ENCODE data around the gene MVB12B. TPM values are rescaled to one million over a fixed set of nuclear protein-coding genes. Genes with fewer than 3 reads are reported as not detected.

MVB12B gene
- polyA plus RNA-seq, 4 donors = 16.3 to 20.3 (median 18.0) TPM

DNA sequence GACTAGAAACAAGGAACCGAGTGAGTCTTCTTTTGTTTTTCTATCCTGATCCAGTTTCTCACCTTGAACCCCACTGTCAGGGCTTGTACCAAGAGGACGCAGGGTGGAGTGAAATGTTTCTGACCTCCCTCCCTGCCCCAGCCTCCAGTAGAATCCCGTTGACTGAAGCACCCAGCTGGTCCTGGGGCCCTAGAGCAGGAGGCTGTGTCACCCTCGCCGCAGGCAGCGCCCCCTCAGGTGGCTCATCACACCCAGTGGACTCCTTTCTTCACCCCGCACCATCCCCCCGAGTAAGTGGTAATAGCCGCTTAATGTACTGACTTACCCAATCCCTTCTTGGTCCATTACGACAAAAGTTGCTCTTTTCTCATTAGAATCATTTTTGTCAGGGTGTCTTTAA lies 53.8 kb downstream of the MVB12B start:
- DNase-seq (ENCODE audit: low read depth in 4 of 4, low spot score in 3 of 4) = no peak

DNA sequence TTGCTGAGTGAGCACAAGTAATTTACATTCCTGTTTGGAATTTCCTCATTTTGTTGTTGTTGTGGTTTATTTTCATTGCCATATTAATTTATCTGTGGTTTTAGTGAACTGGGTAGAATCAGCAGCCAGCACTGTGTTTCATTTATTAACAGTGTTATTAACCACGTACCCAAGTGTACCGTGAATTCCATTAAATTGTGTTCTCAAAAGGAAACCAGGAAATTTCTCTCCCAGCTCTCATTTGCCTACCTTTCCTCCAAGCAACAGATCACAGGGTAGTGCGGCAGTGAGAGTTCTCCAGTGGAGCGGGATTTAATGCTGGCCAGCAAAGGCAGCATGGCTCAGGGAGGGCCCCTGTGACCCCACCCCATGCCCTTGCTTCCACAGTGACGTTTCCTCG lies 54.6 kb downstream of the MVB12B start:
- DNase-seq (ENCODE audit: low read depth in 4 of 4, low spot score in 3 of 4) = no peak

DNA sequence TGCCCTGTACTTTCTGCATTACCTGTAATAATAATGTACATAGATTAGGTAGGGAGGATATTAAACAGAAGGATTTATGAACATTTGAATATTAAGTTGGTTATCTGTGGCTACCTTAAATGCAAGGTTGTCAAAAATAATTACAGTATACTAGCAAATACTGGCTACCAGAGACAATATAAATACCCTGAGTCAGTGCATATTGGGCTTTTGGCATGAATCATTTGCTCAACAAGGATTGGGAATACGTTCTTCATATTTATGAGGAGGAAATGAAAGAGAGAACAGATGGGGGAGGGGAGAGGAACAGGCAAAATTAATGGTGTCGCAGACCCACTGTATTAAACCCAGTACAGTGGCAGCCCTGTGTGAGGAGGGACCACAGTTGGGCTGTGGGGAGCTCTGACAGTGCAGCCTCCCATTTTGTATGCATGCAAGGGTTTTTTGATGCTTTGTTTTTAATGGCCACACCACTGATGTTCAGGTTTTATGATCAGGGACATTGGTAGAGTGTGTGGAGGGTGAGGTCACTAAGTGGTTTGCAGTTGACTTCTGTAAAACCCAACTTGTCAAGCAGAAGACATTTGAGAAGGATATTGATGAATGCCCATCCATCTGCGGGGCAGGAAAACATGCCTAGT lies 56.9 kb downstream of the MVB12B start:
- no peak for DNase-seq (ENCODE audit: low read depth in 4 of 4, low spot score in 3 of 4)

DNA sequence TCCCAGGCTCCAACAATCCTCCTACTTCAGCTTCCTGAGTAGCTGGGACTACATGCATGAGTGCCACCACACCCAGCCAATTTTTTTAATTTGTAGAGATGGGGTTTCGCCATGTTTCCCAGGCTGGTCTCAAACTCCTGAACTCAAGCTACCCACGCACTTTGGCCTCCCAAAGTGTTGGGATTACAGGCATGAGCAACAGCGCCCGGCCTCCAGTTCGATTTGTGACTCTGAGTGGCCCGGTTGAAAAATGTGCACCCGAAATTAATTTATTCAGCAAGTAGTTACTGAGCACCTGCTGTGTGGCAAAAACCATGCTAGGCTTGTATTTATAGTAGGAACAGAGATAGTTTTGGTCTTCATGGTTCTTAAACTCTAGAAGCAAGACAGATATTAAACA lies 58.3 kb downstream of the MVB12B start:
- DNase-seq (ENCODE audit: low read depth in 4 of 4, low spot score in 3 of 4) = no peak

DNA sequence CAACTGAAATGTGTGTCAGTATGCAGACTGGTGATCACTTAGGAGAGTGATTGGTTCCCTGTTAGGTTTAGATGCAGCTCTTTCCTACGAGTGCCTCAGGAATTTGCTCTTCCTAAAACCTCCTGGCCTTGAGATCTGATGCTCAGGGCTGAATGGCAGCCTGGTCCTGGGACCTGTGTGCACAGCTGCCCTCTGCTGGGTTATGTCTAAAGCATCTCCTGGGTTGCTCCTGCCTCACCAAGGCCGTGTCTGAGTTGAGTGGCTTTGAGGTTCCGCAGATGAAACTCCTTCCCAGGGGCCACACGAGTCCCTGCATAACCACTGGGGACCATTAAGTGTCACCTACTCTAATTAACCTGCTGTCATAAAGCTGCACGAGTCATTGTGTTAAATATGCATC lies 59.5 kb downstream of the MVB12B start:
- DNase-seq (ENCODE audit: low read depth in 4 of 4, low spot score in 3 of 4) = no peak

DNA sequence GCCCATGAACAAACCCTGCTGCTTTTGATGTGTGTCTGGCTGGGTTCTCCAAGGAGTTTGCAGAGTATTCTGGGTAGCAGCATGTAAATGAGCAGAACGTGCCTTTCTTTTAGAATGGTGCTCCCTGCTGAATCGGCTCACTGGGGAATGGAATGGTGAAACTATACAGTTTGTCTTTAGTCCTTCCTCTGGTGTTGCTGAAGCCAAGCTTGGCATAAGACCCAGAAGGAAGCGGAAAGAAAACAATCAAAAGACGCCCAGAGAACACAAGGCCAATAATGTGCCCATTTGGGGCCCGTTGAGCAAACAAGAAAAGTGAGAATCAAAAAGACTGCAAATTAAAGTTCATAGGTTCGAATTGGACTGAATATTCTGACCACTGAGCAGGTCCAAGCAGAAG lies 60.1 kb downstream of the MVB12B start:
- DNase-seq (ENCODE audit: low read depth in 4 of 4, low spot score in 3 of 4) = no peak

DNA sequence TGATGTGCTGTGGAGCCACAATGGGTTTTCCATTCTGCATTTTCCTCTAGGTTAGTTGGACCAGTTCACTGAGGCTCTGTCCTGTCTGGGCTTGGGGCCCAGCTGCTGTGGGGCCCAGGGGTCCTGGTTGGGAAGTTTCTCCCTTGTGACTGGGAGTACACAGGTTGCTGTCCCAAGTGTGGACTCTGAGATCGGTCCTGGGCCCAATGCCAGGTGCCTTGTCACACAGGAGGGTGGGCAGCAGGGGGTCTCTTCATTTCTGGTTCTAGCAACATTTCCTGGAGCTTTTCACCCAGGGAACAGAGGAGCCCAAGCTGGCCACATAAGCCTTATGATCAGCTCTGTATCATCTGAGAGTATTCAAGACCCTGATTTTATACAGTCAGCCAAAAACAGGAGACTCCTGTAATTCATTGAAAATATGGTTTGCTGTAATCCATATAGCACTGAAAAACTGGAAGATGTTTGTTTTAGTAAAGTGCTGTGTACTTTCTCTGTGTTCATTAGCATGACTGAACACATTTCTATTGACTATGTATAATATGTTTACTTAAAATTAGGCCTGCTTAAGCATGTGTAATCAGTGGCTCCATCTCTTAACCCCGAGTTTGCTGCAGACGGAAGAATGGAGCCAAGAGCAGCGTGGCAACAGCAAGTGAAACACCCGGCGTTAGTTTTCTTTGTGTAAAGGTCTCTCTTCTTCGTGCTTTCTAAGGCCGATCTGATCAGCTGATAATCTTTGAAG lies 62.5 kb downstream of the MVB12B start:
- DNase-seq (ENCODE audit: low read depth in 4 of 4, low spot score in 3 of 4) = no peak

DNA sequence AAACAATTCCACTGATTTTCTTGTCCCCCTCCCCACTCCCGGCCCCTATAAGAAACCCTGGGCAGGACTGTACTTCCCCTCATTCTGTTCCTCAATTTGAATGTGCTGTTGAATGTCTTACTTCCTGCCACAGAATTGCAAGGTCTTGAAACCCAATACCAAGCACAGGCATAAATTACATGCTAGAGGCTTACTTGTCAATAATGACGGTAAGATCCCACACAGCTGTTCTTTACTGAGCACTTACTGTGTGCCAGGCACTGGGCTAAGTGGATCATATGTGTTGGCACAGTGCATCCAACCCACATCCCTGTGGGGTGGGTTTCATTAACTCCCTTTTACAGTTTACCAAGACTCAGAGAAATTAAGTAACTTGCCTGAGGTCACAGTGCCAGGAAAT lies 63.4 kb downstream of the MVB12B start:
- DNase-seq (ENCODE audit: low read depth in 4 of 4, low spot score in 3 of 4) = no peak

DNA sequence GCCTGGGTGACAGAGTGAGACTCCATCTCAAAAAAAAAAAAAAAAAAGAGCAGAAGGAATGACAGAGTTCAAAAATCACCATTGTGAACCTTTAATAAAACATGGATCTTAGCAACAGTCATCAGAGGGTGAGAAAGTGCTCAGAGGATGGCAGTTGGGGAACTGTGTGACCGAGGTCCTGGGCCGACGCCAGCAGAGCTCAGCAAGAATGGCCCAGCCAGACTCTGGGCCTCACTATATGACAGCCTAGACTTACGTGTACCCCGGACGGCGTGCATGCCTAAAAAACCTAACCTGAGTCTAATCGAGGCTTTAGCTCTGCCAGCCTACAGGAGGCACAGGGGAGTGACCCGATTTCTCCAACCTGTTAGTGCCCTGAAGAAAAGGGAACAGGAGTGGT lies 64.3 kb downstream of the MVB12B start:
- DNase-seq (ENCODE audit: low read depth in 4 of 4, low spot score in 3 of 4) = no peak

DNA sequence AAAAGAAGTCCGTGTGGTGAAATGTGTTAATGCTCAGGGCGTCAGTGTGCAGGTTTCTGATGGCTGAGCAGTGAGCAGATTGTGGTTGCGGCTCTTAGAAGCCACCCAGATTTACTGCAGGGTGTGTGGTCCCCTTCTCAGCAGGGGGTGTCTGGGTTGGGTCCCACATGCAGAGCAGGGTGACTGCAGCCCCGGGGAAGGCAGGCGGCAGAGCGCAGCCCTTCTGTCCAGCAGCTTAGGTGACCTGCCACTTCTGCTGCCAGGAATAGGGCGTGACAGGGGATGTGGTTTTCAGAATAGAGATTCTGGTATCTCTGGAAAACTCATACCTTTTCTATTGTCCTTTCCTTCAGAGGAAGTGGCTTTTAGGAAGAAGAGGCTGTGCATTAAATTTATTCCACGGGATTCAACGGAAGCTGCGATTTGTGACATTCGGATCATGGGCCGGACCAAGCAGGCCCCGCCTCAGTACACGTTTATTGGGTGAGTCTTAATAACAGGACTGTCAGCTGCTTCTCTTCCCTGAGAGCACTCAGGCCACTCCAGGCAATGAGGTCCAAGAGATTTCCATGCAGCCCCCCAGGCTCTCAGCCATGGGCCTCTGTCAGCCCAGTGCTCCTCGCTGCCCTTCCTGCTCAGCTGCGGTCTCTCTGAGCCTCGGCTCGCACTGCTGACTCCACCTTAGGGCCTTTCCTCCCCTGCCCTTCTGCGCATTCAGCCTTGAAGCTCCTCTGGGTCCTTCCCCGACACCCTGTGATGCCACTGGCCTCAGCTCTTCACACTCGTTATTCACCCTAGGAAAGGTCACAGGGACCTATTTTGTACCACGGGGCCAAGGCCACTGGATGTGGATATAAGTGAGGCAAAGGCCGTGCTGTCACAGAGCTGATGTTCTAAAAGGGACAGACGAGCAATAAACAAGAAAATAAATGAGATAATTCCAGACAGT lies 65.4 kb downstream of the MVB12B start:
- DNase-seq (ENCODE audit: low read depth in 4 of 4, low spot score in 3 of 4) = no peak

DNA sequence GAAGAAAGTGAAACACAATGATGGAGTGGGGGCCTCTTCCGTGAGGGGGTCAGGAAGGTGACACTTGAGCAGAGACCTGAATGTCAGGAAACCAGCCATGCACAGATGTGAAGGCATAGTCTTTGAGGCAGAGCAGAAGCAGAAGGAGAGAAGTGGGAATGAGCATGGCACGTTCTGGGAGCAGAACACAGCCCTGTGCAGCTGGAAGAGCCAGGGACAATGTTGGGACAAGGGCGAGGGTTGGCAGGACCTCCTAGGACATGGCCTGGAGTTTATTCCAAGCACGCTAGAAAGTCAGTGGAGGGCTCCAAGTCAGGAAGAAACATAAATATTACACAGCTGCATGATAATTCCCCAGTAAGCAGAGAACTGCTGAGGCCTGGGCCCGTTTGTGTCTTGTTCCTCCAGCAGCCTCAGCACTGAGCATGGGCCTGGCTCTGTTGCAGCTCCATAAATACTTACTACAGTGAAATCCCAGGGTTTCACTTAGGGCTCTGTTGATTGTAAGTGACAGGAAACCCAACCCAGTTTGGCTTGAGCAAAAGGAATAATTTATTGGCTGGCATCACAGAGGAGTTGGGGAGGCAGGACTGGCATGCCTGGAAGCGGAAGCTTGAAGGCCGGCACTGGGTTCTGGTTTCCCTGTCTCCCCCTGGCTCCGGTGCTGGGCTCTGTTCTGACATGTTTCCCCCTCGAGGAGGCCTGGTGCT lies 66.2 kb downstream of the MVB12B start:
- DNase-seq (ENCODE audit: low read depth in 4 of 4, low spot score in 3 of 4) = no peak

DNA sequence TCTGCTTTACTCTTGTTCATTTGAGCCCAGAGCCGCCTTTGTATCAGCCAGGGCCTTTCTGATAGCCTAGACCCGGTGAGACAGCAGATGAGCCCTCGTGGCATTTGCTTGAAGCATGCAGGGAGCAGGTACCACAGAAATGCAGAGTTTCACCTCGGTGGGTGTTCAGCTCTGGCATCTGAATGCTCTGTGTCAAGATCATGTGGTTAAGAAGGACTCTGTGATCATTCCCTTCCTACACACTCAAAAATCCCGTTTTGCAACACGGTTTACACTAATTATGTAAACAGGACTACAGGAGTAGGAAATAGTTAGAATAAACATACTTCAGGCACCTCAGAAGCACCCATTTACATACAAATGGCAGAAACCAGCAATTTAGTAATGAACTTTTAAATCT lies 67.2 kb downstream of the MVB12B start:
- DNase-seq (ENCODE audit: low read depth in 4 of 4, low spot score in 3 of 4) = no peak

DNA sequence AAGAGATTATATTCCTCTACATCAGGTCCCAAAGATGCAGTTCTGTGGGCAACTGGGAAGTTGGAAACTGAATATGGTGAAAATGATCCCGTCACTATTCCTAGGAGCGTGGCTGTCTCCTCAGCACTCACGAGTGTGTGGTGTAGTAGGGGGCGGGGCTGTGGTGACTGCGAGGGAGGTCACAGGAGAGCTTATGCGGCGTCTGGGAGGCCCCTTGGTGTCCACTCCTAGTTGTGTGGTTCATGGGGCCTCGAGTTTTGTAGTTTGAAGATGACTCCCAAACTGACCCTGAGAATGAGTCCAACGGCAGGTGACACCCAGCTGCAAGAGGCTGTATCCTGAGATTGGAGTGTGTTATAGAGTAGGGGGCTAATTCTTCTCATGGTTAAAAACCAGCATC lies 68.2 kb downstream of the MVB12B start:
- no peak for DNase-seq (ENCODE audit: low read depth in 4 of 4, low spot score in 3 of 4)

DNA sequence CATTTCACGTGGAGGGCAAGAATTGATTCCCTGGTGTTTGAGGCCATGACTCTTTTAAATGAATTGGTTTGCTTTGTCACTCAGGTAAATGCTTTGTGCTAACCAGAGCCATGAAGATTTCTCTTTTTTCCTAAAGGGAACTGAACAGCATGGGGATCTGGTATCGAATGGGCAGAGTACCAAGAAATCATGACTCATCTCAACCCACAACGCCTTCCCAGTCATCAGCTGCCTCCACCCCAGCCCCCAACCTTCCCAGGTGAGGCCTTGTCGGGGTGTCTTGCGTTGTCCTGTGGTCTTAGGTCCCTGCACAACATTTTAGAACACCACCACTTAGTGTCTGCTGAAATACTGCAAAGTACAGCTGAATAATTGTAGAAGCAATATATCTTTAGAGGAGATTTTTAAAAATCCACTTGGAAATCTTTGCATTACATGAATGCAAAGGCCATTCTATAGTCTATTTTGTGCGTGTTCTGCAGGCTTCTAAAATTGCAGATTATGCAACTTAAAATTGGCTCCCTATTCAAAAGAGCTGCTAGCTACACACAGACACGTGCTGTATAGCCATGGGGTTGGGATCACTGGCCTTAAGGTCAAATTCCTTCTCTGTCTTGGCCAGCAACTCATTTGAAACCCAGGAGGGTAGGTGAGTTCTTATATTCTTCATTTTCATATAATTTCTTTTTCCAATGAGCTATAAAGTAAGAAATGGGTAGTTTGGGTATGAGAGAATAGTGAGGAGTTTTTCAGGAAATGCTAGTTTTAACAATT lies 69.0 kb downstream of the MVB12B start:
- no peak for DNase-seq (ENCODE audit: low read depth in 4 of 4, low spot score in 3 of 4)

DNA sequence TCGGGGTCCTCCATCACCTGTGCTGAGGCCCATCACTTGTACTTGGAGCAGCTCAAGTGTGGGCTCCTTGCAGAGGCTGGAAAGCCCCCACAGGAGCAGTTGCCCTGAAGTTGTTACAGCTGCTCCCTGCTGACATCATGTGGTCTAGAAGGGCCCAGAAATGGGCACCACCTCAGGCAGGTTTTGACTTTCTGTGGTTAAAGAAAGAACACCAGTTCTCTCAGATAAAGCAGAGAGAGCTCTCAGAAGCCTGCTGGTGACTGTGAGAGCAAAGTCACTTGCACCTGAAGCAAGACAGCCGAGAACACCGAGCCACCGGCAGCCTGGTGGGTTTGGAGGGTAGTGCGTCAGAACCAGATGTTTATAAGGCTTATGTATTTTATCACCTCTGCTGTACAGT lies 70.4 kb downstream of the MVB12B start:
- no peak for DNase-seq (ENCODE audit: low read depth in 4 of 4, low spot score in 3 of 4)

DNA sequence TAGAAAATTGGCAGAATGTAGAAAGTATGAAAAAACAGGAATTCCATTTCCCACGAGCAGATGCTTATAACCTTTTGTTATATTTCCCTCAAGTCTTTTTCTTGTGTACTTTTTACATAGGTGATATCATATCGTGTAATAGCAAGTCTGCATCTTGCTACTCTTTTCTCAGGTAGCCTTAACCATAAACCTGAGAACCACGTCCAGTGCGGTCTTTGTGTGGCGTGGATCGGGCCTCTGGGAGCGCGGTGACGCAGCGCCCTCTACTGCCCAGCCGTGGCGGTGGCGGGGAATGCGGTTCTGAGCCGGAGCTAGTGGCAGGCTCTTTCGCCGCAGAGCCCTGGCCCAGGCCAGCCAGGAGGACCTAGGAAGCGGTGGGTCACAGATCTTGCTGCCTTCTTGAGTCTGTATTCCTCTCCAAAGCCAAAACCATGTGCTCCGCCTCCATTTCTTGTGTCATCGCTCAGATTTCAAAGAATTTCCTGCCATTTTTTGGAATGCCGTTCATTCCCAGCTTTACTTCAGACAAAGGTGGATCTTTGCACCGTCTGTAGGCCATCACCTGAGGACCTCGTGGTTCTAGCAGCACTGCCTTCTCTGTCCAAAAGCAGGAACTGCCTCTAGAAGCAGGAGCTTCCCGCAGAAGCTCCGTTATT lies 71.9 kb downstream of the MVB12B start:
- DNase-seq (ENCODE audit: low read depth in 4 of 4, low spot score in 3 of 4) = peak in 1 of 4 donors; percentile 46

DNA sequence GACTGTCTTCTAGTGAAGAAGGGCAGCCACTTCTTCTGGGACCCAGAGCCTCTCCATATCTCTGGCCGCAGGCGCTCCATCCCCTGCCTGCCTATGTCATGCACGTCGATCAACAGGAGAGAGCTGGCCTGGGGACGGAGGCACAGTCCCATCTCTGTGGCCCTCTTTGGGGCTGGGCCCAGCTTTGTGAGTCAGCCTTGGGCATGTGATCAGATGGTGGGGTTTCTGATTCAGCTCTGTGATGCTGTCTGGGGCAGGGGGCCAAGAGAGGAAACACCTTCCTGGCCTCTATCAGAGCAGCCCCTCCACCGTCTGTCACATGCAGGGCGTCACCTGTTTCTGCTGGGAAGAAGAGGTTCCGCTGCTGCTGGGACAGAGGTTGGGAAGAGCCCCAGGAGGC lies 72.6 kb downstream of the MVB12B start:
- DNase-seq (ENCODE audit: low read depth in 4 of 4, low spot score in 3 of 4) = no peak

DNA sequence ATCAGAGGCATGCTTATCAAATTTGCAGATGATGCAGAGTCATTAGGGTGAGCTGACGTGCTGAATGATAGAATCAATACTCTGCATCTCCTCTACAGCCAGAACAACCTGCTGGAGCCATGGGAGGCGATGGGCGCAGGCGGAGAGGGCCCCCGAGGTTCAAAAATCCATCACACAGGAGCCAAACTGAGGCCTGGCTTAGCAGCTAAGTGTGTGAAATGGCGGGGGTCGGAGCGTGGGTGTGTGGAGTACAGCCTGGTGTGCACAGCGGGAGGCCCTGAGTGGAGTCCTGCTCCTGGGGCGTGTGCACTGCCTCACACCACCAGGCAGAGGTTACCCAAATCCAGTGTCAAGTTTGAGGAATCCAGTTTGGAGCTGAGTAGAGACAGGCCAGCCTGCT lies 73.2 kb downstream of the MVB12B start:
- DNase-seq (ENCODE audit: low read depth in 4 of 4, low spot score in 3 of 4) = no peak

DNA sequence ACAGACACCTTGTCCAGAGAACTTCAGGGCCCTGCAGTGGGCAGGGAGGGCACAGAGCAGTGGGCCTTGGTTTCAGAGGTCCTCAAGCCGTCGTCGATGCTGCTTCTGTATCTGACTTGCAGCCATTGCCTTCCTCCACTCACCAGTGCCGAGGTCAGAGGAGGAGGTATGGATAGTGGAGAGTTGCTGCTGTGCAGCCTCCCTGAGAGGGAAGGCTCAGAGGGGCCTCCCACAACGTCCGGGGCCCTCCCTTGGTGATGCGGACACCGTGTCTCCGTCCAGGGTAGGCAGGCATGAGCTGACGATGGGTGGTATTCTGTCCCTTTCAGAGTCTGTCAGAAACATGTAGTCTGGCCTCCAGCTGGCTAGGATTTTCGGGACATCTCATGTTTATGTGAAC lies 73.9 kb downstream of the MVB12B start:
- no peak for DNase-seq (ENCODE audit: low read depth in 4 of 4, low spot score in 3 of 4)

DNA sequence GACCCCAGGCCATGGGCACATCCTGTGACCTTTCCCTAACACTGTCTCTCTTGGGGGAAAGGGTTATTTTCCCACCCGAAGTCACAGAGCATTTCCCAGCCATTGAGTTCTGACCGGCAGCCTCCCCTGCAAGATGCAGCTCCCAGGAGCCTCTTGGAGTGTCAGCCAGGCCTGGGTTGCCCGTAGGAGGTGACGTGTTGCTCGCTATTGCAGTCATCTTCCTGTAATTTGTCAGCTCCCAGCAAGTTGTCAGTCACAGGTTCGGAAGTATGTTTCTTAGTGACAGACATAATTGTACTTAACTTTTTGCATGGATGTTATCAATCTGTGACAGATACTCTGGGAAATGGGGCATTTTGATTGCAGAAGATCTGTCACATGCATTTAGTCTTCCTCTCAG lies 74.5 kb downstream of the MVB12B start:
- no peak for DNase-seq (ENCODE audit: low read depth in 4 of 4, low spot score in 3 of 4)
